Measurements from ENCODE around the gene S100A4.

- TF ChIP-seq, protein P1, sequence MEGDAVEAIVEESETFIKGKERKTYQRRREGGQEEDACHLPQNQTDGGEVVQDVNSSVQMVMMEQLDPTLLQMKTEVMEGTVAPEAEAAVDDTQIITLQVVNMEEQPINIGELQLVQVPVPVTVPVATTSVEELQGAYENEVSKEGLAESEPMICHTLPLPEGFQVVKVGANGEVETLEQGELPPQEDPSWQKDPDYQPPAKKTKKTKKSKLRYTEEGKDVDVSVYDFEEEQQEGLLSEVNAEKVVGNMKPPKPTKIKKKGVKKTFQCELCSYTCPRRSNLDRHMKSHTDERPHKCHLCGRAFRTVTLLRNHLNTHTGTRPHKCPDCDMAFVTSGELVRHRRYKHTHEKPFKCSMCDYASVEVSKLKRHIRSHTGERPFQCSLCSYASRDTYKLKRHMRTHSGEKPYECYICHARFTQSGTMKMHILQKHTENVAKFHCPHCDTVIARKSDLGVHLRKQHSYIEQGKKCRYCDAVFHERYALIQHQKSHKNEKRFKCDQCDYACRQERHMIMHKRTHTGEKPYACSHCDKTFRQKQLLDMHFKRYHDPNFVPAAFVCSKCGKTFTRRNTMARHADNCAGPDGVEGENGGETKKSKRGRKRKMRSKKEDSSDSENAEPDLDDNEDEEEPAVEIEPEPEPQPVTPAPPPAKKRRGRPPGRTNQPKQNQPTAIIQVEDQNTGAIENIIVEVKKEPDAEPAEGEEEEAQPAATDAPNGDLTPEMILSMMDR (IDR thresholded peaks at IDR 0.05): no peak
- TF ChIP-seq POLR2A (IDR thresholded peaks at IDR 0.05): no peak
These were observed 31.5 kb upstream of the S100A4 start for GRCh38 chr1:153577138-153577537.

Data from testis (tissue), 2 donors.